HEK293 (cell line): Measurements from ENCODE around the gene LRRC72.

Experiments used
- GLI4 ChIP-seq: fragments of 450-650 bp; formaldehyde crosslinking; IDR thresholded peaks from 2 replicates; pipeline ENCODE4 v1.5.1; 2016; ENCODE audit warnings: missing biosample characterization, missing genetic modification characterization
- TCF7L2 ChIP-seq: IDR thresholded peaks from 2 replicates; pipeline ENCODE4 v1.6.1; 2011; ENCODE audit warnings: low read depth, mild to moderate bottlenecking, inconsistent platforms, low read length, moderate library complexity, borderline replicate concordance
- YY1 ChIP-seq: fragments of 450-650 bp; formaldehyde crosslinking; IDR thresholded peaks from 2 replicates; pipeline ENCODE4 v1.5.1; 2018; ENCODE audit warnings: missing biosample characterization, missing genetic modification characterization
- ZNF140 ChIP-seq: fragments of 450-650 bp; formaldehyde crosslinking; IDR thresholded peaks from 2 replicates; pipeline ENCODE4 v1.5.1; 2016; ENCODE audit warnings: missing biosample characterization, missing genetic modification characterization
- ZNF23 ChIP-seq: fragments of 450-650 bp; formaldehyde crosslinking; IDR thresholded peaks from 2 replicates; pipeline ENCODE4 v1.5.1; 2016; ENCODE audit warnings: missing biosample characterization, missing genetic modification characterization, borderline replicate concordance
- ZNF660 ChIP-seq: fragments of 450-650 bp; IDR thresholded peaks from 2 replicates; pipeline ENCODE4 v1.5.1; 2018; ENCODE audit warnings: missing biosample characterization, mild to moderate bottlenecking, missing genetic modification characterization
- ZNF768 ChIP-seq: fragments of 450-650 bp; formaldehyde crosslinking; IDR thresholded peaks from 2 replicates; pipeline ENCODE4 v1.5.1; 2018; ENCODE audit warnings: missing biosample characterization, mild to moderate bottlenecking, missing genetic modification characterization

GRCh38 chr7:16491148-16491547 is 35.5 kb upstream of the LRRC72 start:
- TF ChIP-seq TCF7L2 (no peak), YY1 (tag by site-specific recombination) (no peak), GLI4 (tag by site-specific recombination) (no peak), ZNF660 (tag by site-specific recombination) (no peak), ZNF23 (tag by site-specific recombination) (no peak), ZNF140 (tag by site-specific recombination) (no peak), ZNF768 (tag by site-specific recombination) (no peak)
